PC-3 (cell line): ENCODE results near the gene BBOX1. TPM values are rescaled to one million over a fixed set of nuclear protein-coding genes. Genes with fewer than 3 reads are reported as not detected.

Experiments used
- ATAC-seq: fragments of 200-7000 bp; cut with Tn5 transposase; 2 replicates; pipeline ENCODE4 v1.9.1; 2020; ENCODE audit warnings: mild to moderate bottlenecking, moderate library complexity
- Bru-seq: library from RNA; stranded (reverse); fragments of 400-500 nt; gene quantifications from one replicate; lab custom pipeline; 2021; lab: Mats Ljungman, UMichigan
- BruChase-seq, 2 experiments: library from RNA; stranded (reverse); fragments of 400-500 nt; gene quantifications; one replicate each; lab custom pipeline; 2021; lab: Mats Ljungman, UMichigan
- BruUV-seq: library from RNA; stranded (reverse); fragments of 400-500 nt; replicated peaks from 2 replicates; lab custom pipeline; 2021; lab: Mats Ljungman, UMichigan
- CTCF ChIA-PET: fragments of 300-600 bp; sonication (Branson Sonifier 250); formaldehyde crosslinking; loops from one replicate; lab custom pipeline; 2022; ENCODE audit warnings: antibody characterized with exemption; lab: Charles Lee
- POLR2A ChIA-PET: fragments of 300-600 bp; sonication (Branson Sonifier 250); formaldehyde crosslinking; loops from one replicate; lab custom pipeline; 2022; ENCODE audit warnings: antibody characterized with exemption; ENCODE audit not compliant: unreplicated experiment; lab: Charles Lee
- DNase-seq: peaks from one replicate; pipeline ENCODE4 v3.0.0-alpha.2; 2015
- H2AFZ ChIP-seq: fragments of 300-600 bp; sonication (generic); 2 replicates; pipeline ENCODE4 v1.6.0; 2016; ENCODE audit warnings: antibody characterized with exemption, low read length
- H3F3A ChIP-seq: fragments of 300-600 bp; sonication (generic); one replicate; pipeline ENCODE4 v1.6.0; 2017; ENCODE audit warnings: antibody characterized with exemption, low read length, control low read depth, mild to moderate bottlenecking; ENCODE audit not compliant: unreplicated experiment
- H3K27ac ChIP-seq: fragments of 300-600 bp; sonication (generic); 2 replicates; pipeline ENCODE4 v1.5.1; 2016; ENCODE audit warnings: mild to moderate bottlenecking, low read length
- H3K27me3 ChIP-seq: fragments of 300-600 bp; sonication (generic); 2 replicates; pipeline ENCODE4 v1.6.1; 2016; ENCODE audit warnings: low read length, mixed read lengths
- H3K36me3 ChIP-seq: fragments of 300-600 bp; sonication (generic); 2 replicates; pipeline ENCODE4 v1.6.1; 2016; ENCODE audit warnings: low read depth, mixed run types, low read length, mixed read lengths
- H3K4me1 ChIP-seq: fragments of 300-600 bp; sonication (generic); 2 replicates; pipeline ENCODE4 v1.5.1; 2016; ENCODE audit warnings: low read length; ENCODE audit not compliant: insufficient read depth
- H3K4me2 ChIP-seq: fragments of 300-600 bp; sonication (generic); 2 replicates; pipeline ENCODE4 v1.6.0; 2016; ENCODE audit warnings: low read length
- H3K4me3 ChIP-seq: fragments of 300-600 bp; sonication (generic); 2 replicates; pipeline ENCODE4 v1.5.1; 2016; ENCODE audit warnings: mild to moderate bottlenecking, low read length, mixed read lengths
- H3K79me2 ChIP-seq: fragments of 300-600 bp; sonication (generic); 2 replicates; pipeline ENCODE4 v1.6.1; 2017; ENCODE audit warnings: low read length, mixed read lengths
- H3K9ac ChIP-seq: fragments of 300-600 bp; sonication (generic); 2 replicates; pipeline ENCODE4 v1.6.0; 2016; ENCODE audit warnings: mild to moderate bottlenecking, low read length
- H3K9me2 ChIP-seq: fragments of 300-600 bp; sonication (generic); replicated peaks from 2 replicates; pipeline ENCODE4 v1.6.1; 2016; ENCODE audit warnings: mixed run types, low read length, mixed read lengths
- H3K9me3 ChIP-seq: fragments of 300-600 bp; sonication (generic); 2 replicates; pipeline ENCODE4 v1.6.1; 2016; ENCODE audit warnings: low read length, mixed read lengths
- H4K20me1 ChIP-seq: fragments of 300-600 bp; sonication (generic); 2 replicates; pipeline ENCODE4 v1.6.1; 2016; ENCODE audit warnings: low read length, mixed read lengths
- EZH2 ChIP-seq: fragments of 300-600 bp; sonication (generic); IDR thresholded peaks from one replicate; pipeline ENCODE4 v1.6.1; 2017; ENCODE audit warnings: antibody characterized with exemption, mild to moderate bottlenecking, low read length; ENCODE audit not compliant: unreplicated experiment
- EZH2phosphoT487 ChIP-seq: fragments of 300-600 bp; sonication (generic); IDR thresholded peaks from 2 replicates; pipeline ENCODE4 v1.6.1; 2018; ENCODE audit warnings: mild to moderate bottlenecking, antibody characterized with exemption, low read length, borderline replicate concordance
- intact Hi-C: fragments of 100-400 bp; cut with micrococcal nuclease; formaldehyde crosslinking; loops from 2 replicates; pipeline ENCODE4 v1.9.0; 2023
- long read RNA-seq: library from polyadenylated mRNA; unstranded; transcript quantifications from one replicate; pipeline ENCODE4 v2.0.0, GENCODE V29; 2021; ENCODE audit not compliant: unreplicated experiment
- total RNA-seq: library from RNA; depleted of rRNA; stranded (reverse); fragments of >200 nt; gene quantifications from 2 replicates; pipeline ENCODE4 v1.2.3, GENCODE V29; 2014; rRNA removed
- TF ChIP-seq, protein P1 (sequence below): fragments of 300-600 bp; sonication (generic); conservative IDR thresholded peaks from 2 replicates; pipeline ENCODE4 v1.5.1; 2017; ENCODE audit warnings: antibody characterized with exemption, low read depth, mild to moderate bottlenecking, low read length

BBOX1 gene
- total RNA-seq (not detected in 2 replicates), Bru-seq, nascent RNA (not detected), BruChase-seq, experiment 1, labeled RNA remaining after a 6-hour chase (not detected), BruChase-seq, experiment 2, labeled RNA remaining after a 2-hour chase (not detected)
- long read RNA-seq, result 0 reads

DNA sequence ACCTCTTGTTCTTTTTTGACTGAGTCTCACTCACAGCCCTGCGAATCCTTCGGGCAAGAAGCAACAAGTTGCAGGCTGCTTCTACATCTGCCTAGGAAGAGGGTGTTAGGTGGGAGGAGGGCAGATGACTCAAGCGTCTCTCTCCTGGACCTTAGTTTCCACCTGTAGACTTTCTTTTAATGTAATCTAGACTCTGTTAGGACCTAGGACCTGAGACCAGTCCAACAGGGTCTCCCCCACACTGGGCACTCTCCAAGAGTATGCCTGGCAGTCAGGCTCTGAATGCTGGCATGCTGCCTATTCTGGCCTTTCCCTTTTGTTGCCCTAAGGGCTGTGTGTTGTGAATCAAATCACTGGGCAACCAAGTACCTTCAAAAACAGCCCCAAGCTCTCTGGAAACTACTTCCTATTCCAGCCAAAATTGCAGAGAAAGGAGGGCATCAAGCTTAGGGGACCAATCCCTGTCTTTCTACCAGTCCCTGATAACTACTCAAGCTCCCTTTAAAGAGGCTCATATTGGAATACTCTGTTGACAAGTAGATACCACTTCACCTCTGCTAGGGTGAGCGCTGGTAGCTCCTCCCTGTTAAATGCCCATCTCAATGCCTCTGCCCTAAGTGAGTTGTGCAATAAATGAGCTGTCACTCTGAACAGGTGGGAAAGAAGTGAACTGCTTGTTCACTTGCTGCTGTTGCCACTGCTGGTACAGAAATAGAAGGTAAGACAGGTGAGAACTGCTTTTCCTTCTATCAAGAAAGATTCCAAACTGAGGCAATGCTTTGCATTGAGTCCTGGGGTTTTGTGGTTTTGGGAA lies at the start of gene BBOX1:
TSS of gene BBOX1 (plus strand) at position 514 of the 814 bp plus-strand sequence. CDS start 14,616 bp downstream, outside the sequence.
- Histone ChIP-seq H3K4me1 (no peaks in the 10 kb centered on the region), H3K36me3 (no peaks in the 10 kb centered on the region), H3F3A (no peaks in the 10 kb centered on the region), H3K9ac (no peak within 1 kb of the TSS), H3K9me2 (no peaks in the 10 kb centered on the region), H3K79me2 (no peaks in the 10 kb centered on the region), H3K27ac (no peak within 1 kb of the TSS), H3K27me3 (no peaks in the 10 kb centered on the region), H3K4me3 (no peak within 1 kb of the TSS), H2AFZ (no peak within 1 kb of the TSS), H3K9me3 (no peaks in the 10 kb centered on the region), H3K4me2 (no peak within 1 kb of the TSS), H4K20me1 (no peaks in the 10 kb centered on the region)
- TF ChIP-seq, protein P1, sequence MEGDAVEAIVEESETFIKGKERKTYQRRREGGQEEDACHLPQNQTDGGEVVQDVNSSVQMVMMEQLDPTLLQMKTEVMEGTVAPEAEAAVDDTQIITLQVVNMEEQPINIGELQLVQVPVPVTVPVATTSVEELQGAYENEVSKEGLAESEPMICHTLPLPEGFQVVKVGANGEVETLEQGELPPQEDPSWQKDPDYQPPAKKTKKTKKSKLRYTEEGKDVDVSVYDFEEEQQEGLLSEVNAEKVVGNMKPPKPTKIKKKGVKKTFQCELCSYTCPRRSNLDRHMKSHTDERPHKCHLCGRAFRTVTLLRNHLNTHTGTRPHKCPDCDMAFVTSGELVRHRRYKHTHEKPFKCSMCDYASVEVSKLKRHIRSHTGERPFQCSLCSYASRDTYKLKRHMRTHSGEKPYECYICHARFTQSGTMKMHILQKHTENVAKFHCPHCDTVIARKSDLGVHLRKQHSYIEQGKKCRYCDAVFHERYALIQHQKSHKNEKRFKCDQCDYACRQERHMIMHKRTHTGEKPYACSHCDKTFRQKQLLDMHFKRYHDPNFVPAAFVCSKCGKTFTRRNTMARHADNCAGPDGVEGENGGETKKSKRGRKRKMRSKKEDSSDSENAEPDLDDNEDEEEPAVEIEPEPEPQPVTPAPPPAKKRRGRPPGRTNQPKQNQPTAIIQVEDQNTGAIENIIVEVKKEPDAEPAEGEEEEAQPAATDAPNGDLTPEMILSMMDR, result no peak
- TF ChIP-seq EZH2, result no peak
- no peak for TF ChIP-seq EZH2phosphoT487
- ChIA-PET CTCF (no interaction called here), POLR2A (no interaction called here)
- DNase-seq (no peak), ATAC-seq (no peak)
- no TSS peak for BruUV-seq
- intact Hi-C loops, result no loop called here

DNA sequence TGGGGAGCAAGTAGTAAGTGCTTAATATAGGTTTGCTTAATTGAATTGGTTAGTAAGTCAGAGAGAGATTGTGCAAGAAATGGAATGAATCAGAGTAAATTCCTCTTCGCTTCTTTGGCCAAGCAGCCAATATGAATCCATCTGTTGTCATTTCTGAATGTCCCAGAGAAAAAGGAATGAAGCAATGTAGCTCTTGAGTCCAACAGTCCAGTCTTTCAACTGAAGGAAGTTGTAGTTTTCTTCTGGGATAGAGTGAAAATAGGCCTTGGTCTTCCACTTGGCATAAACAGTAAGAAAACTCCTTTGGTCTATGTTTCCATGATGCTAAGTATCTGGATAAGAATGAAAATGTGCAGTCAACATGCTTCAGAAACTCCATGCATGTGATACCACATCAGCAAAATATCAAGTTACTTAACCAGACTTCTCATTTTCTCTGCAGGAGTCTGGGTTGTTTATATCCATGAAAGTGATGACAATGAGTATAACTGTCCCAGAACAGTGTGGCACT lies 48.5 kb upstream of the BBOX1 start:
- Histone ChIP-seq H3K9ac (no peak overlapping the region), H3K36me3 (no peaks in the 10 kb centered on the region), H3K9me2 (no peaks in the 10 kb centered on the region), H3K4me2 (no peak overlapping the region), H3K27me3 (peaks cover 5% of the 10 kb centered on the region; the same call in 1 of the 2 replicates), H4K20me1 (no peaks in the 10 kb centered on the region), H3K4me3 (no peak overlapping the region), H3K79me2 (no peaks in the 10 kb centered on the region), H3K4me1 (no peaks in the 10 kb centered on the region), H2AFZ (no peak overlapping the region), H3F3A (no peaks in the 10 kb centered on the region), H3K9me3 (no peaks in the 10 kb centered on the region), H3K27ac (no peak overlapping the region)
- no TSS peak for BruUV-seq
- TF ChIP-seq EZH2, result no peak
- intact Hi-C loops, result no loop called here
- CTCF ChIA-PET, result no interaction called here
- POLR2A ChIA-PET, result no interaction called here
- no peak for ATAC-seq
- no peak for DNase-seq

GRCh38 chr11:26993965-26994457 lies 46.6 kb upstream of the BBOX1 start, which contains the start of gene FIBIN:
TSS of gene FIBIN (plus strand) at chr11:26994112. CDS start at chr11:26994527, 415 bp downstream.
- POLR2A ChIA-PET, result no interaction called here
- Histone ChIP-seq H3K4me1 (no peaks in the 10 kb centered on the region), H4K20me1 (no peaks in the 10 kb centered on the region), H3K36me3 (no peaks in the 10 kb centered on the region), H3K9me3 (no peaks in the 10 kb centered on the region), H3K9me2 (no peaks in the 10 kb centered on the region), H3K27me3 (peaks cover 5% of the 10 kb centered on the region; the same call in 1 of the 2 replicates), H3K4me3 (no peak within 1 kb of the TSS), H3K9ac (no peak within 1 kb of the TSS), H3K27ac (no peak within 1 kb of the TSS), H3F3A (no peaks in the 10 kb centered on the region), H3K79me2 (no peaks in the 10 kb centered on the region), H3K4me2 (no peak within 1 kb of the TSS), H2AFZ (no peak within 1 kb of the TSS)
- ATAC-seq, result no peak
- intact Hi-C loops, result no loop called here
- CTCF ChIA-PET, result no interaction called here
- no peak for DNase-seq
- TF ChIP-seq, protein P1, result no peak
- TF ChIP-seq EZH2 (no peak), EZH2phosphoT487 (no peak)
- no TSS peak for BruUV-seq
